CD14-positive monocyte (primary cell): ENCODE measurements around the gene FAM117A. TPM values are rescaled to one million over a fixed set of nuclear protein-coding genes. Genes with fewer than 3 reads are reported as not detected.

Experiments
- DNase-seq, 3 donors: peaks; one replicate each; pipeline ENCODE4 v3.0.0-alpha.2; 2011 to 2022
- H2AFZ ChIP-seq: 2 replicates; pipeline ENCODE4 v1.6.0; 2012; ENCODE audit warnings: mild to moderate bottlenecking, low read depth, low read length, inconsistent platforms; ENCODE audit not compliant: insufficient read depth, poor library complexity, severe bottlenecking
- H3K27ac ChIP-seq, 2 donors: 1 replicate in 1 of 2; 2 replicates in 1 of 2; pipeline ENCODE4 v1.5.1; 2012 to 2013; ENCODE audit warnings: low read length in 2 of 2, control low read depth in 1 of 2, inconsistent platforms in 1 of 2, low read depth in 1 of 2, mild to moderate bottlenecking in 1 of 2
- H3K27me3 ChIP-seq, 2 donors: one replicate each; pipeline versions ENCODE4 v1.6.0 to v1.6.1; 2011 to 2013; ENCODE audit warnings: low read length in 2 of 2; ENCODE audit not compliant: control insufficient read depth in 2 of 2, insufficient read depth in 2 of 2
- H3K36me3 ChIP-seq, 2 donors: replicated peaks in 1 of 2; 1 replicate in 1 of 2; 2 replicates in 1 of 2; pipeline versions ENCODE4 v1.5.1 to v1.6.1; 2012 to 2013; ENCODE audit warnings: low read length in 2 of 2, control low read depth in 1 of 2, inconsistent platforms in 1 of 2, mild to moderate bottlenecking in 1 of 2; ENCODE audit not compliant: insufficient read depth in 2 of 2, control insufficient read depth in 1 of 2
- H3K4me1 ChIP-seq, 2 donors: 1 replicate in 1 of 2; 2 replicates in 1 of 2; pipeline versions ENCODE4 v1.5.1 to v1.6.1; 2012 to 2013; ENCODE audit warnings: low read length in 2 of 2, control low read depth in 1 of 2, inconsistent platforms in 1 of 2, mild to moderate bottlenecking in 1 of 2, moderate library complexity in 1 of 2; ENCODE audit not compliant: insufficient read depth in 2 of 2, control insufficient read depth in 1 of 2
- H3K4me2 ChIP-seq: replicated peaks from 2 replicates; pipeline ENCODE3; 2012; ENCODE audit warnings: low read length, moderate library complexity, mild to moderate bottlenecking; ENCODE audit not compliant: poor library complexity, severe bottlenecking; ENCODE audit errors: extremely low read depth
- H3K4me3 ChIP-seq, 3 experiments: fragments of 200-600 bp in 1 of 3; sonication (generic) in 1 of 3; replicated peaks in 1 of 3; 1 replicate in 2 of 3; 2 replicates in 1 of 3; pipeline ENCODE4 v1.5.1; 2011 to 2013; ENCODE audit warnings: low read length in 3 of 3, mild to moderate bottlenecking in 3 of 3, control low read depth in 2 of 3, low read depth in 2 of 3, inconsistent platforms in 1 of 3, moderate library complexity in 1 of 3
- H3K79me2 ChIP-seq: 2 replicates; pipeline ENCODE4 v1.6.0; 2012; ENCODE audit warnings: mild to moderate bottlenecking, control low read depth, inconsistent platforms, low read length, moderate library complexity; ENCODE audit not compliant: insufficient read depth
- H3K9ac ChIP-seq: 2 replicates; pipeline ENCODE4 v1.6.0; 2017; ENCODE audit warnings: low read length, mild to moderate bottlenecking; ENCODE audit not compliant: insufficient read depth, poor library complexity, severe bottlenecking
- H3K9me3 ChIP-seq, 2 donors: replicated peaks in 1 of 2; 1 replicate in 1 of 2; 2 replicates in 1 of 2; pipeline versions ENCODE4 v1.5.1 to v1.6.1; 2012 to 2013; ENCODE audit warnings: low read length in 2 of 2, control low read depth in 1 of 2; ENCODE audit not compliant: control insufficient read depth in 1 of 2, insufficient read depth in 1 of 2
- H4K20me1 ChIP-seq: 2 replicates; pipeline ENCODE4 v1.6.0; 2012; ENCODE audit warnings: mild to moderate bottlenecking, low read length, control low read depth, moderate library complexity; ENCODE audit not compliant: insufficient read depth
- H3K27ac Mint-ChIP-seq, 7 donors: one replicate each; pipeline ENCODE4 v1.8.0; 2020; ENCODE audit warnings: mild to moderate bottlenecking in 7 of 7, mixed read lengths in 7 of 7, moderate library complexity in 6 of 7, inconsistent platforms in 2 of 7
- H3K27me3 Mint-ChIP-seq, 3 donors: one replicate each; pipeline ENCODE4 v1.8.0; 2021 to 2022; ENCODE audit warnings: low read depth in 3 of 3, mild to moderate bottlenecking in 3 of 3, mixed read lengths in 3 of 3, moderate library complexity in 3 of 3, inconsistent platforms in 1 of 3
- H3K36me3 Mint-ChIP-seq, 2 donors: one replicate each; pipeline ENCODE4 v1.8.0; 2020; ENCODE audit warnings: mixed read lengths in 2 of 2, inconsistent platforms in 1 of 2, mild to moderate bottlenecking in 1 of 2
- H3K4me1 Mint-ChIP-seq: one replicate; pipeline ENCODE4 v1.8.0; 2020; ENCODE audit warnings: mild to moderate bottlenecking, mixed read lengths
- H3K4me3 Mint-ChIP-seq, 2 donors: one replicate each; pipeline ENCODE4 v1.8.0; 2020; ENCODE audit warnings: mild to moderate bottlenecking in 2 of 2, mixed read lengths in 2 of 2, moderate library complexity in 1 of 2
- H3K9me3 Mint-ChIP-seq, 7 donors: one replicate each; pipeline ENCODE4 v1.8.0; 2020 to 2022; ENCODE audit warnings: mixed read lengths in 7 of 7, mild to moderate bottlenecking in 6 of 7, moderate library complexity in 6 of 7, inconsistent platforms in 2 of 7
- CTCF ChIP-seq: fragments of 200-600 bp; IDR thresholded peaks from one replicate; pipeline ENCODE4 v1.8.0; 2022; ENCODE audit warnings: antibody characterized with exemption, mild to moderate bottlenecking
- WGBS: methylation state at CpG from one replicate; pipeline ENCODE4 v1.1.5; 2013; ENCODE audit warnings: missing lambda C conversion rate; ENCODE audit not compliant: insufficient coverage; 5-methylcytosine and 5-hydroxymethylcytosine counted together
- intact Hi-C, 2 donors: fragments of 100-400 bp; cut with micrococcal nuclease; formaldehyde crosslinking; loops; one replicate each; pipeline versions ENCODE4 v1.15.0 to v1.15.1; 2023
- polyA plus RNA-seq, 3 donors: library from polyadenylated mRNA; depleted of rRNA in 1 of 3; unstranded in 2 of 3; stranded (reverse) in 1 of 3; fragments of 300-500 nt in 2 of 3; fragments of >200 nt in 1 of 3; fragmentation: Illumina TruSeq in 2 of 3; gene quantifications; 1 replicate in 2 of 3; 2 replicates in 1 of 3; pipeline ENCODE4 v1.2.3, GENCODE V29; 2012 to 2021

The FAM117A gene
- polyA plus RNA-seq, 3 donors, result 11.8 to 34.9 (median 17.9) TPM

DNA sequence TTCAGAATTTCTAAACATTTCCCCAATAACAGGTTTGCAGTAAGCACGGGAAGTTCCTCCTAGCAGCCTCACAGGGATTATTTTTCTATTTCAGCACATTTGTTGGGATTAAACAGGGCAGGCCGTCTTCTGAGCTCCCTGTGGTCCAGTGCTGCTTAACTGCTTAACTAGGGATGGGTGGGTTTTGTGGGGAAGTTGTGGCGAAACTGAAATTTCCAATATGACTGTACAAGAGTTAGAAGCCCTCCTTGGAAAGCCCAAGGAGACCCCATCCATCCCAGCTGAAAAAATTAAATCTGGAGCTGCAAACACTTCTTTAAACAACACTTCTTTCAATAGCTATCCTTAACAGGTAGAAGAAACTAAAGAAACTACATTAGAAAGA is 22.2 kb downstream of the FAM117A start:
- peaks cover 3 to 19% of the 10 kb centered on the region in 2 donors for H3K36me3 Mint-ChIP-seq
- DNase-seq, result peak in 1 of 3 donors; percentile 39
- peak overlapping the region; percentile 98 to 100 (median 99) for H3K27ac Mint-ChIP-seq
- H3K4me3 Mint-ChIP-seq, result peak overlapping the region; percentile 66 to 90
- Histone ChIP-seq H4K20me1 (no peaks in the 10 kb centered on the region), H3K9me3 (no peaks in the 10 kb centered on the region), H3K36me3 (no peaks in the 10 kb centered on the region), H3K79me2 (peaks cover 70% of the 10 kb centered on the region), H3K9ac (peak overlapping the region; percentile 68), H3K4me2 (peak overlapping the region; percentile 75), H3K27ac (peak overlapping the region; percentile 94 to 98), H3K4me1 (peaks cover 91 to 94% of the 10 kb centered on the region in 2 donors), H3K4me3 (peak overlapping the region in 2 of 3 experiments; percentile 42 to 60), H2AFZ (no peak overlapping the region), H3K27me3 (no peaks in the 10 kb centered on the region)
- peaks cover 87% of the 10 kb centered on the region for H3K4me1 Mint-ChIP-seq
- no peak for TF ChIP-seq CTCF
- H3K9me3 Mint-ChIP-seq, result peaks cover 0 to 2% (median 0%) of the 10 kb centered on the region in 7 donors
- WGBS, result no CpG with 5 or more reads among the region's 3 CpGs
- intact Hi-C loops, result loop anchor here in 1 of 2 donors (5.0 kb wide), 1 partner anchor 34 kb away; the partner anchor contains the start of gene SLC35B1
- H3K27me3 Mint-ChIP-seq, result peaks cover 0 to 3% (median 2%) of the 10 kb centered on the region in 3 donors

DNA sequence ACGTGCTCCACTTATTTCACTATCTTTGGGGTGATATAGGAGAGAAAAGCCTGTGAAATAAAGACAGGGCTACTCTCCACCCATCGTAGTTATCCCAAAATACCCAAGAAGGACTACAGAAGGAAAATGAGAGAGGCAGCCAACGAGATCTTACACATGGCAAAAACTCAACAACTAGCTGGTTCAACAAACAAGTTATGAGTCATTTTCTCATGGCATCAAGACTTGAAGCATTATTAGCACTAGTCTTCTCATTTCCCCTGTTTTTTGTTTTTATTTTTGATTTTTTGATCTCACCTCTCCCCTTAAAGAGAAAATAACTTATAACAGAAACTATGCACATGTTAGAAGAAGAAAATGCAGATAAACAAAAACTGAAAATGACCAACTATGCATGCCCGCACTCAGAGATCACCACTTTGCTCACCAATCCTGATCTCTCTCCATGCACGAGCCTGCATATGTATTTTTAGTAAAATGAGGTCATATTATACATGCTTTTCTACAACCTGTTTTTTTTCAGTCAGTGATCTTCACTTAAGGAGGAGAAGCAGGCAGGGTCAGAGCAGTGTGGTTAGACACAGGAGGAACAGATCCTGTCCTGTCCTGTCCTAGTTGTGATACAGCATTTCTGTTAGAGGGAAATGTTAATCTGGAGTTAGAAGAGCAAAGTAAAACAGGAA is 22.8 kb downstream of the FAM117A start:
- Histone ChIP-seq H3K9me3 (no peaks in the 10 kb centered on the region), H3K36me3 (no peaks in the 10 kb centered on the region), H3K79me2 (peaks cover 70% of the 10 kb centered on the region), H3K9ac (peak overlapping the region; percentile 68), H3K4me2 (peak overlapping the region; percentile 75), H3K27me3 (no peaks in the 10 kb centered on the region), H2AFZ (peak overlapping the region; percentile 15), H3K27ac (peak overlapping the region; percentile 94 to 98), H3K4me1 (peaks cover 90 to 94% of the 10 kb centered on the region in 2 donors), H4K20me1 (no peaks in the 10 kb centered on the region), H3K4me3 (peak overlapping the region in 2 of 3 experiments; percentile 42 to 60)
- no peak for TF ChIP-seq CTCF
- H3K4me3 Mint-ChIP-seq, result peak overlapping the region; percentile 66 to 90
- DNase-seq, result peak in 2 of 3 donors; percentile 43 to 50
- H3K4me1 Mint-ChIP-seq, result peaks cover 87% of the 10 kb centered on the region
- peaks cover 0 to 2% (median 0%) of the 10 kb centered on the region in 7 donors for H3K9me3 Mint-ChIP-seq
- intact Hi-C loops, result loop anchor here in 1 of 2 donors (5.0 kb wide), 1 partner anchor 34 kb away; the partner anchor contains the start of gene SLC35B1
- peaks cover 2 to 19% of the 10 kb centered on the region in 2 donors for H3K36me3 Mint-ChIP-seq
- H3K27ac Mint-ChIP-seq, result peak overlapping the region; percentile 98 to 100 (median 99)
- no CpG with 5 or more reads among the region's 5 CpGs for WGBS
- peaks cover 0 to 3% (median 2%) of the 10 kb centered on the region in 3 donors for H3K27me3 Mint-ChIP-seq
